ENCODE results near the gene MYBPC3. TPM values are rescaled to one million over a fixed set of nuclear protein-coding genes. Genes with fewer than 3 reads are reported as not detected.

The MYBPC3 gene
- total RNA-seq, 1 donor from 2014 or later = not detected

GRCh38 chr11:47348859-47349258 lies 3.6 kb downstream of the MYBPC3 start:
- no peak overlapping the region for H3K4me3 ChIP-seq (ENCODE audit: low read depth, low read length)
- no peak for DNase-seq (ENCODE audit: low read depth)
- TF ChIP-seq CTCF (IDR thresholded peaks at IDR 0.05; ENCODE audit: insufficient read depth, low read length, poor library complexity, severe bottlenecking) = peak; percentile 24

GRCh38 chr11:47348131-47348802 lies 4.2 kb downstream of the MYBPC3 start:
- Histone ChIP-seq H3K4me3 (ENCODE audit: low read depth, low read length) (no peak overlapping the region), H3K27me3 (ENCODE audit: control insufficient read depth, insufficient read depth, low read length) (peaks cover 11% of the 10 kb centered on the region), H3K36me3 (ENCODE audit: control insufficient read depth, insufficient read depth, low read length) (no peaks in the 10 kb centered on the region)
- DNase-seq (ENCODE audit: low read depth) = no peak
- TF ChIP-seq CTCF (IDR thresholded peaks at IDR 0.05; ENCODE audit: insufficient read depth, low read length, poor library complexity, severe bottlenecking) = no peak

More at GRCh38 chr11:47348859-47349258, 3.6 kb downstream of the MYBPC3 start:
- Histone ChIP-seq H3K27me3 (ENCODE audit: control insufficient read depth, insufficient read depth, low read length) (peaks cover 11% of the 10 kb centered on the region), H3K36me3 (ENCODE audit: control insufficient read depth, insufficient read depth, low read length) (no peaks in the 10 kb centered on the region)

- no peak for DNase-seq (ENCODE audit: low read depth)
- no peak overlapping the region for H3K4me3 ChIP-seq (ENCODE audit: low read depth, low read length)
- peaks cover 11% of the 10 kb centered on the region for H3K27me3 ChIP-seq (ENCODE audit: control insufficient read depth, insufficient read depth, low read length)
- H3K36me3 ChIP-seq (ENCODE audit: control insufficient read depth, insufficient read depth, low read length) = no peaks in the 10 kb centered on the region
- TF ChIP-seq CTCF (IDR thresholded peaks at IDR 0.05; ENCODE audit: insufficient read depth, low read length, poor library complexity, severe bottlenecking) = no peak
These were observed 5.4 kb downstream of the MYBPC3 start for GRCh38 chr11:47347137-47347536.

GRCh38 chr11:47345890-47346563 lies 6.5 kb downstream of the MYBPC3 start:
- no peak for DNase-seq (ENCODE audit: low read depth)
- no peak for TF ChIP-seq CTCF (IDR thresholded peaks at IDR 0.05; ENCODE audit: insufficient read depth, low read length, poor library complexity, severe bottlenecking)
- H3K27me3 ChIP-seq (ENCODE audit: control insufficient read depth, insufficient read depth, low read length) = peaks cover 11% of the 10 kb centered on the region
- no peak overlapping the region for H3K4me3 ChIP-seq (ENCODE audit: low read depth, low read length)
- H3K36me3 ChIP-seq (ENCODE audit: control insufficient read depth, insufficient read depth, low read length) = no peaks in the 10 kb centered on the region

GRCh38 chr11:47342854-47343253 lies 9.6 kb downstream of the MYBPC3 start:
- H3K27me3 ChIP-seq (ENCODE audit: control insufficient read depth, insufficient read depth, low read length) = peaks cover 11% of the 10 kb centered on the region
- H3K36me3 ChIP-seq (ENCODE audit: control insufficient read depth, insufficient read depth, low read length) = no peaks in the 10 kb centered on the region
- DNase-seq (ENCODE audit: low read depth) = no peak
- H3K4me3 ChIP-seq (ENCODE audit: low read depth, low read length) = no peak overlapping the region
- TF ChIP-seq CTCF (IDR thresholded peaks at IDR 0.05; ENCODE audit: insufficient read depth, low read length, poor library complexity, severe bottlenecking) = no peak

All from kidney epithelial cell (primary cell).